Esophagus squamous epithelium (tissue), 4 donors: Measurements from ENCODE around the gene SBNO1.

Source experiments
- CTCF ChIP-seq, 6 experiments: fragments of 450-650 bp in 4 of 6; fragments of 200-600 bp in 2 of 6; sonication (generic) in 2 of 6; IDR thresholded peaks; one replicate each; pipeline ENCODE4 v1.5.1; 2016 to 2019; ENCODE audit warnings: antibody characterized with exemption in 6 of 6, mild to moderate bottlenecking in 4 of 6, moderate library complexity in 4 of 6
- POLR2A ChIP-seq, 4 donors: fragments of 450-650 bp; IDR thresholded peaks; one replicate each; pipeline ENCODE4 v1.6.1; 2017; ENCODE audit warnings: antibody characterized with exemption in 4 of 4, mild to moderate bottlenecking in 4 of 4, moderate library complexity in 3 of 4

DNA sequence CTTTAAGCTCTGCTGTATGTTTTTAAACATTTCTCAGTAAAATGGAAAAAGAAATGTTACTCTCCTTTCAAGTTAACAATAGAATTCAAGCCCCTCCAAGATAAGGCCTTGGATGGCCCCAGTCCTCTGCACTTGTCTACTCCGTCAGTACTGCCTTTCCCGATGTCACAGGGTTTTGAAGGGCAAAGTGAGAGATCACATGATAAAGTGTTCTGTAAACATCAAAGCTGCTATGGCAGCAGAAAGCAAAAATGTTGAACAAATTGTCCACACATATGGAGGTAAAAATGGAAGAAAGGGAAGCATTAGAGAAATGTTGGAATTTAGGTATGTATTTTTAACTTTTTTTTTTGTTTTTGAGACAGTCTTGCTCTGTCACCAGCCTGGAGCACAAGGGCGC lies 59.5 kb downstream of the SBNO1 start:
- no peak for TF ChIP-seq CTCF (IDR thresholded peaks at IDR 0.05)
- no peak for TF ChIP-seq POLR2A (IDR thresholded peaks at IDR 0.05)
